Keratinocyte (primary cell): ENCODE results near the gene GALNT9. TPM values are rescaled to one million over a fixed set of nuclear protein-coding genes. Genes with fewer than 3 reads are reported as not detected.
"Not testable (repeated sequence)": the region's sequence is repeated elsewhere in the genome, so short reads cannot be mapped to it uniquely, and the experiment has no call there.

ENCODE experiments used
- DNase-seq: peaks from one replicate; pipeline ENCODE4 v3.0.0-alpha.2; 2011; ENCODE audit warnings: low read depth, missing footprints, low spot score
- FAIRE-seq: peaks from 2 replicates; lab custom pipeline; 2011; peaks lifted over from hg19 to GRCh38; lab: Jason Lieb, UNC
- H2AFZ ChIP-seq: 2 replicates; pipeline ENCODE4 v1.6.0; 2012; ENCODE audit warnings: low read length, control low read depth, inconsistent platforms; ENCODE audit not compliant: control insufficient read depth
- H3K27ac ChIP-seq: 2 replicates; pipeline ENCODE4 v1.5.1; 2011; ENCODE audit warnings: low read length; ENCODE audit not compliant: control insufficient read depth, insufficient read depth
- H3K27me3 ChIP-seq: 3 replicates; pipeline ENCODE4 v1.6.0; 2011; ENCODE audit warnings: low read length; ENCODE audit not compliant: control insufficient read depth, insufficient read depth; ENCODE audit errors: extremely low read depth
- H3K36me3 ChIP-seq, 2 experiments: 2 replicates in 1 of 2; 3 replicates in 1 of 2; pipeline ENCODE4 v1.5.1; 2011; ENCODE audit warnings: low read length in 2 of 2, mild to moderate bottlenecking in 1 of 2; ENCODE audit not compliant: control insufficient read depth in 2 of 2, insufficient read depth in 2 of 2; ENCODE audit errors: extremely low read depth in 1 of 2
- H3K4me1 ChIP-seq: 3 replicates; pipeline ENCODE4 v1.5.1; 2011; ENCODE audit warnings: low read length; ENCODE audit not compliant: control insufficient read depth, insufficient read depth; ENCODE audit errors: extremely low read depth
- H3K4me2 ChIP-seq: 3 replicates; pipeline ENCODE4 v1.6.0; 2011; ENCODE audit warnings: low read depth, low read length; ENCODE audit not compliant: control insufficient read depth, insufficient read depth; ENCODE audit errors: extremely low read depth
- H3K4me3 ChIP-seq, 3 experiments: fragments of 200-600 bp in 1 of 3; sonication (generic) in 1 of 3; 2 replicates in 2 of 3; 3 replicates in 1 of 3; pipeline ENCODE4 v1.5.1; 2011 to 2016; ENCODE audit warnings: low read length in 3 of 3, mild to moderate bottlenecking in 3 of 3, control low read depth in 2 of 3, inconsistent platforms in 1 of 3, low read depth in 1 of 3, mixed read lengths in 1 of 3, mixed run types in 1 of 3, moderate library complexity in 1 of 3; ENCODE audit not compliant: control insufficient read depth in 2 of 3, insufficient read depth in 2 of 3; ENCODE audit errors: extremely low read depth in 1 of 3
- H3K79me2 ChIP-seq: 2 replicates; pipeline ENCODE4 v1.6.0; 2012; ENCODE audit warnings: low read length; ENCODE audit not compliant: control insufficient read depth, insufficient read depth
- H3K9ac ChIP-seq: 3 replicates; pipeline ENCODE4 v1.6.0; 2011; ENCODE audit warnings: low read length; ENCODE audit not compliant: control insufficient read depth, insufficient read depth; ENCODE audit errors: extremely low read depth
- H3K9me1 ChIP-seq: 3 replicates; pipeline ENCODE4 v1.6.0; 2011; ENCODE audit warnings: low read length; ENCODE audit not compliant: control insufficient read depth, insufficient read depth; ENCODE audit errors: extremely low read depth
- H3K9me3 ChIP-seq: 2 replicates; pipeline ENCODE4 v1.5.1; 2012; ENCODE audit warnings: low read depth, low read length; ENCODE audit not compliant: control insufficient read depth
- H4K20me1 ChIP-seq: 3 replicates; pipeline ENCODE4 v1.6.0; 2011; ENCODE audit warnings: low read length; ENCODE audit not compliant: control insufficient read depth, insufficient read depth; ENCODE audit errors: extremely low read depth
- EZH2 ChIP-seq: IDR thresholded peaks from one replicate; pipeline ENCODE4 v1.6.1; 2012; ENCODE audit warnings: inconsistent platforms, mild to moderate bottlenecking, low read length, moderate library complexity
- dilution Hi-C: fragments of 300-500 bp; cut with MboI; formaldehyde crosslinking; loops from one replicate; pipeline ENCODE4 v1.7.0; 2020; ENCODE audit warnings: low sequenced_read_pairs; ENCODE audit not compliant: extremely low pct_ligation_motif_present
- polyA plus RNA-seq, 5 experiments: library from polyadenylated mRNA; depleted of rRNA in 3 of 5; stranded (reverse) in 3 of 5; stranded (forward) in 1 of 5; unstranded in 1 of 5; fragments of >200 nt; gene quantifications; 1 replicate in 1 of 5; 2 replicates in 3 of 5; 3 replicates in 1 of 5; pipeline versions ENCODE4 v1.2.1 to v1.2.3, GENCODE V29; 2011 to 2012; ENCODE audit warnings: missing spikeins in 2 of 5, low read depth in 1 of 5, low replicate concordance in 1 of 5
- TF ChIP-seq, protein P1 (sequence below), 3 experiments: IDR thresholded peaks in 1 of 3; conservative IDR thresholded peaks in 1 of 3; optimal IDR thresholded peaks in 1 of 3; 2 replicates in 2 of 3; 3 replicates in 1 of 3; pipeline versions ENCODE3 to v1.5.1; 2011; ENCODE audit warnings: low read length in 3 of 3, mild to moderate bottlenecking in 3 of 3, moderate library complexity in 2 of 3, control low read depth in 1 of 3, inconsistent platforms in 1 of 3; ENCODE audit not compliant: insufficient read depth in 2 of 3; ENCODE audit errors: extremely low read depth in 1 of 3

GALNT9 gene
- polyA plus RNA-seq, 1 donor (not counting 4 experiments of a cell fraction or from before 2014, with no cell fraction given): not detected

DNA sequence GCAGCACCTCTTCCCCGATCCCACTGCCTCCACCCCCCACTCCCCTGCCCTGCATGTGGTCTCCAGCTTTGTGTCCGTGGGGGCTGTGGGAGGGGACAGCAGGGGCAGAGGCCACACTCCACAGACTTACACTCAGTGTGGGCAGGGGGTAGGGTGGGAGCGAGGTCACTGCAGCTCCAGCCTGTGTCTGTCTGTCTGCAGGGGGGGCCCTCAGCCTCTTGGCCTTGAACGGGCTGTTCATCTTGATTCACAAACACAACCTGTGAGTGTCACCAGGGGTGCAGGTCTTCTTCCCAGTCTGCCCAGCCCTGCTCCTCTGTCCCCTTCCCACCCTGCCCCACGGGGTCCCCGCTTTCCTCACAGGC lies 178.6 kb downstream of the GALNT9 start:
- H3K4me3 ChIP-seq: no peak overlapping the region
- H3K27ac ChIP-seq: no peak overlapping the region
- no peaks in the 10 kb centered on the region for H3K4me1 ChIP-seq
- H3K9me1 ChIP-seq: no peaks in the 10 kb centered on the region
- TF ChIP-seq EZH2: no peak
- TF ChIP-seq, protein P1, sequence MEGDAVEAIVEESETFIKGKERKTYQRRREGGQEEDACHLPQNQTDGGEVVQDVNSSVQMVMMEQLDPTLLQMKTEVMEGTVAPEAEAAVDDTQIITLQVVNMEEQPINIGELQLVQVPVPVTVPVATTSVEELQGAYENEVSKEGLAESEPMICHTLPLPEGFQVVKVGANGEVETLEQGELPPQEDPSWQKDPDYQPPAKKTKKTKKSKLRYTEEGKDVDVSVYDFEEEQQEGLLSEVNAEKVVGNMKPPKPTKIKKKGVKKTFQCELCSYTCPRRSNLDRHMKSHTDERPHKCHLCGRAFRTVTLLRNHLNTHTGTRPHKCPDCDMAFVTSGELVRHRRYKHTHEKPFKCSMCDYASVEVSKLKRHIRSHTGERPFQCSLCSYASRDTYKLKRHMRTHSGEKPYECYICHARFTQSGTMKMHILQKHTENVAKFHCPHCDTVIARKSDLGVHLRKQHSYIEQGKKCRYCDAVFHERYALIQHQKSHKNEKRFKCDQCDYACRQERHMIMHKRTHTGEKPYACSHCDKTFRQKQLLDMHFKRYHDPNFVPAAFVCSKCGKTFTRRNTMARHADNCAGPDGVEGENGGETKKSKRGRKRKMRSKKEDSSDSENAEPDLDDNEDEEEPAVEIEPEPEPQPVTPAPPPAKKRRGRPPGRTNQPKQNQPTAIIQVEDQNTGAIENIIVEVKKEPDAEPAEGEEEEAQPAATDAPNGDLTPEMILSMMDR (optimal IDR thresholded peaks at IDR 0.05 in 1 of 3, IDR thresholded peaks at IDR 0.05 in 1 of 3, conservative IDR thresholded peaks at IDR 0.05 in 1 of 3; ENCODE audit: extremely low read depth in 1 of 3, insufficient read depth in 2 of 3, low read length in 3 of 3): no peak
- no peak overlapping the region for H3K4me2 ChIP-seq
- no peaks in the 10 kb centered on the region for H4K20me1 ChIP-seq
- no peak overlapping the region for H2AFZ ChIP-seq
- peaks cover 0 to 3% of the 10 kb centered on the region in 2 experiments for H3K36me3 ChIP-seq
- no peaks in the 10 kb centered on the region for H3K9me3 ChIP-seq
- FAIRE-seq (no peak), DNase-seq (no peak)
- peaks cover 8% of the 10 kb centered on the region for H3K79me2 ChIP-seq
- dilution Hi-C loops: no loop called here
- no peaks in the 10 kb centered on the region for H3K27me3 ChIP-seq
- no peak overlapping the region for H3K9ac ChIP-seq

DNA sequence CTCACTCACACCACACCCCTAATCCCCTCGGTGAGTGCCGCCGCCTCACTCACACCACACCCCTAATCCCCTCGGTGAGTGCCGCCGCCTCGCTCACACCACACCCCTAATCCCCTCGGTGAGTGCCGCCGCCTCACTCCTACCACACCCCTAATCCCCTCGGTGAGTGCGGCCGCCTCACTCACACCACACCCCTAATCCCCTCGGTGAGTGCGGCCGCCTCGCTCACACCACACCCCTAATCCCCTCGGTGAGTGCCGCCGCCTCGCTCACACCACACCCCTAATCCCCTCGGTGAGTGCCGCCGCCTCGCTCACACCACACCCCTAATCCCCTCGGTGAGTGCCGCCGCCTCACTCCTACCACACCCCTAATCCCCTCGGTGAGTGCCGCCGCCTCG lies 179.9 kb downstream of the GALNT9 start:
- H3K36me3 ChIP-seq, dilution Hi-C loops, H3K9me1 ChIP-seq, H3K9ac ChIP-seq, H3K4me2 ChIP-seq, H3K27me3 ChIP-seq, H2AFZ ChIP-seq, H4K20me1 ChIP-seq, FAIRE-seq, DNase-seq, H3K9me3 ChIP-seq, H3K4me3 ChIP-seq, H3K4me1 ChIP-seq, H3K27ac ChIP-seq: not testable (repeated sequence)
- H3K79me2 ChIP-seq: peaks cover 20% of the 10 kb centered on the region

DNA sequence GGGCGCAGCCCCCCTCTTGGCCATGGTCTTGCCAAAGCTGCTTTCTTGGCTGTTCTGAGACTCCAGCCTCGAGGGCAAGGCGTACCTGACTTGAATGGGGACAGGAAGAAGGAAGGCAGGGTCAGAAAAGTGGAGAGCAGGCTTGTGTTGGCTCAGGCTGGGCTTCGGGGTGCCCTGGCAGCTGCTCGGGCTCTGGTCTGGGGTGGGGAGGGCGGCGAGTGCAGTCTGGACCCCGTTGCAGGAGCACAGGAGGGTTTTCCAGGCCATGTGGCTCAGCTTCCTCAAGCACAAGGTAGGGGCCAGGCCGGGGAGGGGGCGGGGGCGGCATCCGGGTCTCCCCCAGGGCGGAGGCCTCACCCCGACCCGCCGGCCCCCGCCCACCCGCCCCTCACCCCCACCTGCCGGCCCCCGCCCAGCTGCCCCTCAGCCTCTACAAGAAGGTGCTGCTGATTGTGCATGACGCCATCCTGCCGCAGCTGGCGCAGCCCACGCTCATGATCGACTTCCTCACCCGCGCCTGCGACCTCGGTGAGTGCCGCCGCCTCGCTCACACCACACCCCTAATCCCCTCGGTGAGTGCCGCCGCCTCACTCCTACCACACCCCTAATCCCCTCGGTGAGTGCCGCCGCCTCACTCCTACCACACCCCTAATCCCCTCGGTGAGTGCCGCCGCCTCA lies 180.9 kb downstream of the GALNT9 start:
- Histone ChIP-seq H3K36me3 (peaks cover 0 to 3% of the 10 kb centered on the region in 2 experiments), H3K4me1 (peaks cover 9% of the 10 kb centered on the region), H3K9me3 (no peaks in the 10 kb centered on the region), H3K9me1 (no peaks in the 10 kb centered on the region), H3K9ac (no peak overlapping the region), H3K4me3 (no peak overlapping the region), H3K4me2 (no peak overlapping the region), H3K27ac (no peak overlapping the region), H3K27me3 (no peaks in the 10 kb centered on the region), H2AFZ (no peak overlapping the region), H4K20me1 (no peaks in the 10 kb centered on the region), H3K79me2 (peaks cover 26% of the 10 kb centered on the region)
- dilution Hi-C loops: no loop called here
- TF ChIP-seq EZH2: no peak
- TF ChIP-seq, protein P1 (optimal IDR thresholded peaks at IDR 0.05 in 1 of 3, IDR thresholded peaks at IDR 0.05 in 1 of 3, conservative IDR thresholded peaks at IDR 0.05 in 1 of 3; ENCODE audit: extremely low read depth in 1 of 3, insufficient read depth in 2 of 3, low read length in 3 of 3): no peak
- FAIRE-seq (no peak), DNase-seq (no peak)
